Astrocyte of the spinal cord (primary cell): ENCODE results near the gene LECT2.

Source experiments
- DNase-seq: peaks from one replicate; pipeline ENCODE4 v3.0.0; 2011; ENCODE audit warnings: low read depth, low spot score
- H3K4me3 ChIP-seq: 2 replicates; pipeline ENCODE4 v1.5.1; 2011; ENCODE audit warnings: low read depth, mild to moderate bottlenecking, low read length, moderate library complexity
- CTCF ChIP-seq: IDR thresholded peaks from 2 replicates; pipeline ENCODE4 v1.5.1; 2012; ENCODE audit warnings: low read depth, mild to moderate bottlenecking, low read length, inconsistent platforms
- in situ Hi-C: cut with HindIII; loops from 2 replicates; pipeline ENCODE4 v1.10.0; 2017; ENCODE audit warnings: low sequenced_read_pairs

The LECT2 gene

GRCh38 chr5:135998889-135999288 lies 44.1 kb upstream of the LECT2 start:
- in situ Hi-C loops: no loop called here
- DNase-seq: no peak
- H3K4me3 ChIP-seq: no peak overlapping the region

GRCh38 chr5:135997673-135998335 lies 43.0 kb upstream of the LECT2 start:
- TF ChIP-seq CTCF: no peak

More at GRCh38 chr5:135998889-135999288, 44.1 kb upstream of the LECT2 start:
- TF ChIP-seq CTCF: no peak

GRCh38 chr5:135996611-135997010 lies 41.8 kb upstream of the LECT2 start:
- TF ChIP-seq CTCF: no peak
- DNase-seq: peak; percentile 84
- no peak overlapping the region for H3K4me3 ChIP-seq
- in situ Hi-C loops: no loop called here

More at GRCh38 chr5:135997673-135998335, 43.0 kb upstream of the LECT2 start:
- in situ Hi-C loops: no loop called here
- DNase-seq: no peak
- H3K4me3 ChIP-seq: no peak overlapping the region

- in situ Hi-C loops: no loop called here
- TF ChIP-seq CTCF: no peak
- no peak for DNase-seq
- H3K4me3 ChIP-seq: no peak overlapping the region
Measured at GRCh38 chr5:135995976-135996375, 41.2 kb upstream of the LECT2 start.

- in situ Hi-C loops: no loop called here
- peak; percentile 81 for DNase-seq
- no peak for TF ChIP-seq CTCF
- no peak overlapping the region for H3K4me3 ChIP-seq
Measured at GRCh38 chr5:135993880-135994636, 39.3 kb upstream of the LECT2 start.

GRCh38 chr5:135993335-135993879 lies 38.6 kb upstream of the LECT2 start:
- no peak overlapping the region for H3K4me3 ChIP-seq
- in situ Hi-C loops: no loop called here
- TF ChIP-seq CTCF: no peak
- no peak for DNase-seq
